Measurements from ENCODE around the gene DUSP12. TPM values are rescaled to one million over a fixed set of nuclear protein-coding genes. Genes with fewer than 3 reads are reported as not detected.

Gene DUSP12
- total and polyA plus RNA-seq, 2 experiments from 2014 or later = 35.4 to 47.9 TPM

- TF ChIP-seq EZH2 (IDR thresholded peaks at IDR 0.05; ENCODE audit: borderline replicate concordance) (no peak), CTCF (IDR thresholded peaks at IDR 0.05; ENCODE audit: poor library complexity) (no peak), EZH2phosphoT487 (IDR thresholded peaks at IDR 0.05; ENCODE audit: low read depth, severe bottlenecking, unreplicated experiment) (no peak)
- no peaks in the 10 kb centered on the region for H4K20me1 ChIP-seq (ENCODE audit: insufficient read depth, poor library complexity, severe bottlenecking)
- no peaks in the 10 kb centered on the region for H3K79me2 ChIP-seq
- no peaks in the 10 kb centered on the region for H3K27me3 ChIP-seq
- H3K4me1 ChIP-seq (ENCODE audit: insufficient read depth) = no peaks in the 10 kb centered on the region
- H2AFZ ChIP-seq = no peak overlapping the region
- H3K9me3 ChIP-seq (ENCODE audit: low read depth) = no peaks in the 10 kb centered on the region
- H3K36me3 ChIP-seq (replicated peaks; ENCODE audit: insufficient read depth, low read depth) = no peaks in the 10 kb centered on the region
- H3K4me3 ChIP-seq = no peak overlapping the region
- H3K9me2 ChIP-seq (replicated peaks; ENCODE audit: insufficient read depth) = no peaks in the 10 kb centered on the region
- H3K27ac ChIP-seq = no peak overlapping the region
- no peak for DNase-seq (ENCODE audit: low spot score)
- H3K4me2 ChIP-seq = no peak overlapping the region
- WGBS (ENCODE audit: low lambda C conversion rate, missing lambda C conversion rate) = 83% methylated on average over 4 of the region's 4 CpGs
Measured at GRCh38 chr1:161709373-161709772, 40.2 kb upstream of the DUSP12 start.

DNA sequence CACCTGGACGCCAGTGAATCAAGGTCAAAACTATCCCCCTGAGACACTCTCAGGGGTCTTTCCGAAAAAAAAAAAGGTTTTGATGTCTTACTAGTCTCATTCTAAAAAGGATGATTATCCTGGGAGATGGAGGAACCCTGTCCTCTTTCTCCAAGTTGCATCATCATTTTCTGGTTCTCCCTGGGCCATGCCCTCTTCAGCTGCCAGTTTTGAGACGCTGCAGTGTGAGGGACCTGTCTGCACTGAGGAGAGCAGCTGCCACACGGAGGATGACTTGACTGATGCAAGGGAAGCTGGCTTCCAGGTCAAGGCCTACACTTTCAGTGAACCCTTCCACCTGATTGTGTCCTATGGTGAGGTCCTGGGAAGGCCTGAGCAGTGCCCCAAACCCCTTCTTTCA is 39.0 kb upstream of the DUSP12 start:
- 87% methylated on average over 4 of the region's 4 CpGs for WGBS (ENCODE audit: low lambda C conversion rate, missing lambda C conversion rate)
- no peaks in the 10 kb centered on the region for H3K36me3 ChIP-seq (replicated peaks; ENCODE audit: insufficient read depth, low read depth)
- no peaks in the 10 kb centered on the region for H4K20me1 ChIP-seq (ENCODE audit: insufficient read depth, poor library complexity, severe bottlenecking)
- no peaks in the 10 kb centered on the region for H3K9me3 ChIP-seq (ENCODE audit: low read depth)
- H3K27ac ChIP-seq = no peak overlapping the region
- no peaks in the 10 kb centered on the region for H3K79me2 ChIP-seq
- no peak for DNase-seq (ENCODE audit: low spot score)
- H3K4me3 ChIP-seq = no peak overlapping the region
- no peak overlapping the region for H2AFZ ChIP-seq
- no peaks in the 10 kb centered on the region for H3K9me2 ChIP-seq (replicated peaks; ENCODE audit: insufficient read depth)
- no peak for TF ChIP-seq EZH2phosphoT487 (IDR thresholded peaks at IDR 0.05; ENCODE audit: low read depth, severe bottlenecking, unreplicated experiment)
- TF ChIP-seq CTCF (IDR thresholded peaks at IDR 0.05; ENCODE audit: poor library complexity) = no peak
- no peak for TF ChIP-seq EZH2 (IDR thresholded peaks at IDR 0.05; ENCODE audit: borderline replicate concordance)
- no peak overlapping the region for H3K4me2 ChIP-seq
- H3K27me3 ChIP-seq = no peaks in the 10 kb centered on the region
- H3K4me1 ChIP-seq (ENCODE audit: insufficient read depth) = no peaks in the 10 kb centered on the region

GRCh38 chr1:161718559-161719324 is 30.8 kb upstream of the DUSP12 start:
- Histone ChIP-seq H3K27me3 (peaks cover 7% of the 10 kb centered on the region), H3K4me3 (no peak overlapping the region), H3K27ac (no peak overlapping the region), H3K36me3 (replicated peaks; ENCODE audit: insufficient read depth, low read depth) (no peaks in the 10 kb centered on the region), H3K79me2 (no peaks in the 10 kb centered on the region), H4K20me1 (ENCODE audit: insufficient read depth, poor library complexity, severe bottlenecking) (no peaks in the 10 kb centered on the region), H2AFZ (no peak overlapping the region), H3K4me1 (ENCODE audit: insufficient read depth) (no peaks in the 10 kb centered on the region), H3K4me2 (no peak overlapping the region), H3K9me3 (ENCODE audit: low read depth) (no peaks in the 10 kb centered on the region), H3K9me2 (replicated peaks; ENCODE audit: insufficient read depth) (no peaks in the 10 kb centered on the region)
- 73% methylated on average over 8 of the region's 8 CpGs for WGBS (ENCODE audit: low lambda C conversion rate, missing lambda C conversion rate)
- no peak for DNase-seq (ENCODE audit: low spot score)
- TF ChIP-seq CTCF (IDR thresholded peaks at IDR 0.05; ENCODE audit: poor library complexity) (no peak), EZH2phosphoT487 (IDR thresholded peaks at IDR 0.05; ENCODE audit: low read depth, severe bottlenecking, unreplicated experiment) (no peak), EZH2 (IDR thresholded peaks at IDR 0.05; ENCODE audit: borderline replicate concordance) (no peak)
